GM18861 (cell line): ENCODE data around the gene KCNC2.
"Not testable (repeated sequence)": the region's sequence is repeated elsewhere in the genome, so short reads cannot be mapped to it uniquely, and the experiment has no call there.

Source experiments
- ATAC-seq: cut with Tn5 transposase; IDR thresholded peaks from one replicate; pipeline ENCODE4 v1.9.1; 2021; ENCODE audit not compliant: unreplicated experiment

KCNC2 gene

GRCh38 chr12:75209812-75210138, at the start of gene KCNC2:
Gene KCNC2, minus strand, starts transcription at chr12:75209839.
- no peak for ATAC-seq

- ATAC-seq, result no peak
Observed at GRCh38 chr12:75259143-75259542, 49.5 kb upstream of the KCNC2 start.

- ATAC-seq, result no peak
Observed at GRCh38 chr12:75257510-75257909, 47.9 kb upstream of the KCNC2 start.

- no peak for ATAC-seq
Observed at GRCh38 chr12:75245108-75245507, 35.5 kb upstream of the KCNC2 start.

- ATAC-seq, result peak; percentile 90
Observed at GRCh38 chr12:75239987-75240386, 30.3 kb upstream of the KCNC2 start.

GRCh38 chr12:75236206-75236605, 26.6 kb upstream of the KCNC2 start:
- no peak for ATAC-seq

- ATAC-seq, result no peak
Observed at GRCh38 chr12:75227132-75227531, 17.5 kb upstream of the KCNC2 start.

- ATAC-seq, result no peak
Observed at GRCh38 chr12:75212072-75212471, 2.4 kb upstream of the KCNC2 start.

GRCh38 chr12:75208856-75209811, 505 bp downstream of the KCNC2 start:
- ATAC-seq, result no peak

- no peak for ATAC-seq
Observed at GRCh38 chr12:75207338-75208083, 2.1 kb downstream of the KCNC2 start.

- no peak for ATAC-seq
Observed at GRCh38 chr12:75205558-75205957, 4.1 kb downstream of the KCNC2 start.

- ATAC-seq, result no peak
Observed at GRCh38 chr12:75196865-75197264, 12.8 kb downstream of the KCNC2 start.

GRCh38 chr12:75196408-75196807, 13.2 kb downstream of the KCNC2 start:
- ATAC-seq, result no peak

- no peak for ATAC-seq
Observed at GRCh38 chr12:75194250-75194649, 15.4 kb downstream of the KCNC2 start.

GRCh38 chr12:75192196-75192595, 17.4 kb downstream of the KCNC2 start:
- ATAC-seq, result no peak

GRCh38 chr12:75190846-75191245, 18.8 kb downstream of the KCNC2 start:
- ATAC-seq, result no peak

GRCh38 chr12:75185881-75186280, 23.8 kb downstream of the KCNC2 start:
- ATAC-seq, result not testable (repeated sequence)

- no peak for ATAC-seq
Observed at GRCh38 chr12:75184516-75184915, 25.1 kb downstream of the KCNC2 start.

- ATAC-seq, result no peak
Observed at GRCh38 chr12:75183967-75184366, 25.7 kb downstream of the KCNC2 start.

GRCh38 chr12:75177997-75178396, 31.6 kb downstream of the KCNC2 start:
- ATAC-seq, result peak; percentile 90

- no peak for ATAC-seq
Observed at GRCh38 chr12:75172611-75173010, 37.0 kb downstream of the KCNC2 start.

- ATAC-seq, result no peak
Observed at GRCh38 chr12:75170640-75171185, 38.9 kb downstream of the KCNC2 start.
